ENCODE measurements around the gene MAGI1.

Gene MAGI1

DNA sequence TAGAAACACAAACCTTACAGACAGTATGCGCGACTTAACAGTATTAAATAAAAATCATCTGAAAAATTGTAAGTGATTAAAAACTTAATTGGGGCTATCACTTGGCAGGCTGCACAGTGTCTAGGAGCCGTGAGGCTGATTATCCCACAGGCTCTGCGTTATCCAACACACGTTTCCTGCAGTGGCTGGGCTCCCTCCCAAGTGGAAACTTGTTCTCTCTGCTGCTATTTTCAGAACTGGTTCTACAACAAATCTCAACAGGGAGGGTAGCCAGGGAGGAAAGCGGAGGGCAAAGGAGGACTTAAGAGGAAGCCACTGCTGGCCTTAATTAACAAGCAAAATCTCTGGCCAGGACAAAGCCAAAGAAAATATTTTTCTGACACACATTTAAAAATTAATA, 555.2 kb downstream of the MAGI1 start:
- DNase-seq (ENCODE audit: insufficient read length, low spot score) (no peak), FAIRE-seq (no peak)

DNA sequence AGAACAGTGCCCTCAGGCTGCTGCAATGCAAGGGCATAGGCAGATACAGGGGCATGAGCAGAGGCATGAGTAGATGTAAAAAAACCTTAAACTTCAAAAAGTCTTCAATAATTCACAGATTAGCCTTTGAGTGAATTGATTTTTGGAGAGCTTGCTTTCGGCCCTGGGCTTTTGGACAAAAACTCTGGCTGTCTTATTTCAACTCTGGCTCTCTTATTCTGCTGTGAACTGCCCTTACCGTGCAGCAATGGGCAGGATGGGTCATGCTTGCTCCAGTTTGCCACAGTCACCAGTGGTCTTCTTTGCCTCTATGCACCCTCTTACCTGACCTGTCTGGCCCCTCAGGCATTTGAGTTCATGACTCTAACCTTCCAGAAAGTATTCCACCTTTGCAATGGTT, 555.7 kb downstream of the MAGI1 start:
- no peak for DNase-seq (ENCODE audit: insufficient read length, low spot score)
- FAIRE-seq, result no peak
- TF ChIP-seq, protein P1, sequence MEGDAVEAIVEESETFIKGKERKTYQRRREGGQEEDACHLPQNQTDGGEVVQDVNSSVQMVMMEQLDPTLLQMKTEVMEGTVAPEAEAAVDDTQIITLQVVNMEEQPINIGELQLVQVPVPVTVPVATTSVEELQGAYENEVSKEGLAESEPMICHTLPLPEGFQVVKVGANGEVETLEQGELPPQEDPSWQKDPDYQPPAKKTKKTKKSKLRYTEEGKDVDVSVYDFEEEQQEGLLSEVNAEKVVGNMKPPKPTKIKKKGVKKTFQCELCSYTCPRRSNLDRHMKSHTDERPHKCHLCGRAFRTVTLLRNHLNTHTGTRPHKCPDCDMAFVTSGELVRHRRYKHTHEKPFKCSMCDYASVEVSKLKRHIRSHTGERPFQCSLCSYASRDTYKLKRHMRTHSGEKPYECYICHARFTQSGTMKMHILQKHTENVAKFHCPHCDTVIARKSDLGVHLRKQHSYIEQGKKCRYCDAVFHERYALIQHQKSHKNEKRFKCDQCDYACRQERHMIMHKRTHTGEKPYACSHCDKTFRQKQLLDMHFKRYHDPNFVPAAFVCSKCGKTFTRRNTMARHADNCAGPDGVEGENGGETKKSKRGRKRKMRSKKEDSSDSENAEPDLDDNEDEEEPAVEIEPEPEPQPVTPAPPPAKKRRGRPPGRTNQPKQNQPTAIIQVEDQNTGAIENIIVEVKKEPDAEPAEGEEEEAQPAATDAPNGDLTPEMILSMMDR (IDR thresholded peaks at IDR 0.05; ENCODE audit: insufficient read depth, missing control alignments), result no peak

More for the DNA sequence above, 555.2 kb downstream of the MAGI1 start:
- TF ChIP-seq, protein P1 (IDR thresholded peaks at IDR 0.05; ENCODE audit: insufficient read depth, missing control alignments), result no peak

DNA sequence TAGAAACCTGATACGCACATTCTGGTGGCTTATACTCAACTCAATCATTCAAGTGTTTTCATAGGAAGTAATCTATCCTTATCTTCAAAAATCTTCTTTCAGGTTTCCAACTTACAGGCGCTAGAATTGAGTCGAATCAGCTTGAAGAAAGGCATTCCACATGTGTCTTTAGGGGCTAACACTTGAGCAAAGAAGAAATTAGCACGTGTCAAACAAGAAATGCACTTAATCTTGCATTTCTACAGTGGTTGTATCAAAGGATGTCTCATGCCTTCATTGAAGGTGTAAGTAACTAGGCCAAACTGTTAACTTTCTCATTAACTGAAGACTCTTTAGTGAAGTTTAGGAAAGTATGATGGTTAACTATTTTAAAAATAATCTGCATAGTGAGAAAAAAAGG, 557.6 kb downstream of the MAGI1 start:
- DNase-seq (ENCODE audit: insufficient read length, low spot score) (no peak), FAIRE-seq (no peak)
- TF ChIP-seq, protein P1 (IDR thresholded peaks at IDR 0.05; ENCODE audit: insufficient read depth, missing control alignments), result no peak

DNA sequence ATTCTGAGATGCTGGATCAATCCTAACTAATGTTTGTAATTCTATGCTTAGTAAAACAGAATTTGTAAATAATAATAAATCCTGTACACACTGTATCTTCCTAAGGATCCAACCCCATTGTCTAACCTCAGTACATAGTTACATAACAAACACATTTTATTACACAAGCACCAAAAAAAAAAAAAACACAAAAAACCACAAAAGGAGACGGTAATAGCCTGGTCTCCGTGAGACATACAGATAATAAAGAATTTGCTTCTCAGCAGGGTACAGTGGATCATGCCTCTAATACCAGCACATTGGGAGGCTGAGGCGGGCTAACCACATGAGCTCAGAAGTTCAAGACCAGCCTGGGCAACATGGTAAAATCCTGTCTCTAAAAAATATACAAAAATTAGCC, 558.7 kb downstream of the MAGI1 start:
- DNase-seq (ENCODE audit: insufficient read length, low spot score), result no peak
- FAIRE-seq, result no peak
- TF ChIP-seq, protein P1 (IDR thresholded peaks at IDR 0.05; ENCODE audit: insufficient read depth, missing control alignments), result no peak

DNA sequence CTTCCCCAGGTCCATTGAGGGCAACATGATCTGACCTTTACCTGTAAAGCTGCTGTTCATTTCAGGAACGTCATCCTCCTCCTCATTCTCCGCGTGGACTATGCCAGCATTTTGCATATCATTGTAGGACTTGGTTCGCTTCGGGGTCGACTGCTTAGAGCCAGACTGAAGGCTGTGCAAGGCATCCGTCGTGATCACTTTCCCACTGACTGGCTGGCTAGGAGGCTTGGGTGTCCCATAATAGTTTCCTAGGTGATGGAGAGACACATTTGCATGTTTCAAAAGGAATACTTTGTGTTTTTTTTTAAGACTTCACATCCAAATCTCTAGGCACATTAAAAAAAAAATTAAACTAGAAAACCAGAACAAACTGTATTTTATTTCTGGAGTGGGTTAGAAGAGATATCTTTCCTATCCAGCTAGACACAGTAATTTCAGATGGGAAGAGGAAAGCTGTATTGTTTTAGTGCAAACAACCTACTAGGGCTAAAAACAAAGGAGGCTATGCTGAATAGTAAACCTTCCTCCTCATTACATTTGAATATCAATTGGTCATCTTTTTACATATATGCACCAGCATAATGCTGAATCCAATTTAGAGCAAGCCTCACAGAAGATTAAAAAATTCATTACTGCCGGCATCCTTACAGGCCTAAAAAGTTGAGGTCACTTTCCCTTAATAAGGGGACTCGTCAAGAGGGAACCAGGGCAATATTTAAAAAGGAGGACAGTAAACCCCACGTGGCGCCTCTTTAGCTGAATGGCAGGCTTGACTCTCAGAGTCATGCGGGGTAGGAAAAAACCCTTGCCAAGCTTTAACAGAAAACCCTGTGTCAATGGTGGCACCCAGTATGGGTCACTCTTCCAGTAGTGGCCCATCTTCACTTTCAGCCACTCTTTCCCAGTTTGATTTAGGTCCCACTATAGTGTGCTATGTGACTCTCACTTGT, 559.9 kb downstream of the MAGI1 start:
- TF ChIP-seq, protein P1 (IDR thresholded peaks at IDR 0.05; ENCODE audit: insufficient read depth, missing control alignments), result no peak
- FAIRE-seq, result no peak
- DNase-seq (ENCODE audit: insufficient read length, low spot score), result no peak

DNA sequence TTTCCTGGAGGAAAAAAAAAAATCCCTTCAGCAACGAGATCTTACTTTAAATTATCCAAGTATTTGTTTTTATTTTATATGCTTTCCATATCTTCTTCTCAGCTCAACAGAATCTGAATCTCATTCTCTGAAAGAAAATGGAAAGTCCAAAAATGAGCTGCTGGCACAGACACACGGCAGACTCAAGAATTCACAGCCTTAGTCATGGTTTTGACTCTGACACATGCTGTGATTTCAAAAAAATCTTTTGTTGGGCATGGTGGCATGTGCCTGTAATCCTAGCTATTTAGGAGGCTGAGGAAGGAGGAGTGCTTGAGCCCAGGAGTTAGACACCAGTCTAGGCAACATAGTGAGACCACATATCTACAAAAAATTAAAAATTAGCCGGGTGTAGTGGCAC, 565.0 kb downstream of the MAGI1 start:
- TF ChIP-seq, protein P1 (IDR thresholded peaks at IDR 0.05; ENCODE audit: insufficient read depth, missing control alignments), result no peak
- no peak for FAIRE-seq

DNA sequence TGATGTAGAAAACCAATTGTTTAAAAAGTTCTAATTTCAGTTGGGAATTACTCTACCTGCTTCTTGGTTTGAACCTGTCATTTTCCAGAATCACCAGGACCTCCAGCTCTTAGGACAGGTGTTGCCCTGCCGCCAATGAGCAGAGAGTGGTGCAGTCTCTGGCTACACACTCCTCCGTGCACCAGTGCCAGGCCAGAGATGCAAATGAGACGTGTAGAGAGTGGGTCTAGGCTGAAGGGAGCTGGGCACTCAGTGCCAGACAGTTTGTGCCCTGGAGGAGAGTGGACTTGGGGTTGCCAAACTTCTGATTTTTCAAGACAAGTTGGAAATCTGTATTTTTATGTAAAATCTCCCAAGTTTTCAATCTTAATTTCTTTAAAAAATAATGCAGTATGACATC, 566.2 kb downstream of the MAGI1 start:
- TF ChIP-seq, protein P1 (IDR thresholded peaks at IDR 0.05; ENCODE audit: insufficient read depth, missing control alignments), result no peak
- DNase-seq (ENCODE audit: insufficient read length, low spot score) (no peak), FAIRE-seq (no peak)

More for the DNA sequence above, 565.0 kb downstream of the MAGI1 start:
- DNase-seq (ENCODE audit: insufficient read length, low spot score), result no peak

Data from D721Med (cell line).